Measurements from ENCODE around the gene PADI6. TPM values are rescaled to one million over a fixed set of nuclear protein-coding genes. Genes with fewer than 3 reads are reported as not detected.

PADI6 gene
- total and polyA plus RNA-seq, 2 of the 8 experiments (the other 6 are each of a cell fraction or from before 2014, with no cell fraction given): not detected

DNA sequence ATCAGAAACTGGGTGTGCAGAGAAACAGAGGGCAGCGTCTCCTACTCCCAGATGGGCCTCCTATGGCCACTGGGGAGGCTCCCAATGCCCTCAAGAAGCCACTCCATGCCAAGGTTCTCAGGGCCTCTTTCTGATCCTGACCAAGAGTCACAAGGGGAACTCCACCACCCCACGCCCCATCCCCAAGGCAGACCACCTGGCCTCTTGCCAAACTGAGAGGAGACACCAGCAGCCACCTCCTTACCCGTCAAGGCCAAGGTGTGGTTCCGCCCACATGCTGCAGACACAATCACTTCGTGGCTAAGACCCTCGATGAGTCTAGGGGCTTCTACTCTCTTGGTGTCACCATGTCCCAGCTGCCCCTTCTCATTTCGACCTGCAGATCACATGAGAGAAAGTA is 50.5 kb downstream of the PADI6 start (continued):
- TF ChIP-seq, protein P1, sequence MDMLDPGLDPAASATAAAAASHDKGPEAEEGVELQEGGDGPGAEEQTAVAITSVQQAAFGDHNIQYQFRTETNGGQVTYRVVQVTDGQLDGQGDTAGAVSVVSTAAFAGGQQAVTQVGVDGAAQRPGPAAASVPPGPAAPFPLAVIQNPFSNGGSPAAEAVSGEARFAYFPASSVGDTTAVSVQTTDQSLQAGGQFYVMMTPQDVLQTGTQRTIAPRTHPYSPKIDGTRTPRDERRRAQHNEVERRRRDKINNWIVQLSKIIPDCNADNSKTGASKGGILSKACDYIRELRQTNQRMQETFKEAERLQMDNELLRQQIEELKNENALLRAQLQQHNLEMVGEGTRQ (IDR thresholded peaks at IDR 0.05; ENCODE audit: low read length): no peak
